IMR-90 (cell line): ENCODE data around the gene LRP1B. TPM values are rescaled to one million over a fixed set of nuclear protein-coding genes. Genes with fewer than 3 reads are reported as not detected.

ENCODE experiments used
- ATAC-seq: fragments of 200-7000 bp; cut with Tn5 transposase; 2 replicates; pipeline ENCODE4 v1.9.1; 2020; ENCODE audit warnings: low read depth, mild to moderate bottlenecking, moderate library complexity
- BruUV-seq: library from RNA; stranded (reverse); fragments of 400-500 nt; replicated peaks from 2 replicates; lab custom pipeline; 2021; lab: Mats Ljungman, UMichigan
- CTCF ChIA-PET: fragments of 300-600 bp; formaldehyde crosslinking; extraction: SDS; loops from one replicate; lab custom pipeline; 2021; ENCODE audit warnings: antibody characterized with exemption; lab: Yijun Ruan, JAX
- POLR2A ChIA-PET: fragments of 300-600 bp; sonication (Branson Sonifier 250); formaldehyde crosslinking; loops from one replicate; lab custom pipeline; 2022; ENCODE audit warnings: antibody characterized with exemption; ENCODE audit not compliant: unreplicated experiment; lab: Charles Lee
- DNase-seq: peaks from one replicate; pipeline ENCODE4 v3.0.0; 2013
- H2AFZ ChIP-seq: replicated peaks from 2 replicates; pipeline ENCODE3; 2013; ENCODE audit warnings: low read length, mild to moderate bottlenecking; ENCODE audit not compliant: poor library complexity
- H2AK5ac ChIP-seq: 2 replicates; pipeline ENCODE4 v1.6.1; 2013; ENCODE audit warnings: low read depth, low read length, inconsistent platforms
- H2AK9ac ChIP-seq: replicated peaks from 2 replicates; pipeline ENCODE3; 2013; ENCODE audit warnings: mild to moderate bottlenecking, low read depth, low read length, moderate library complexity; ENCODE audit not compliant: poor library complexity
- H2BK120ac ChIP-seq: 2 replicates; pipeline ENCODE4 v1.6.1; 2013; ENCODE audit warnings: low read depth, low read length, inconsistent platforms
- H2BK15ac ChIP-seq: 3 replicates; pipeline ENCODE4 v1.6.1; 2013; ENCODE audit warnings: low read depth, low read length, inconsistent platforms
- H2BK20ac ChIP-seq: 2 replicates; pipeline ENCODE4 v1.6.1; 2013; ENCODE audit warnings: low read depth, mild to moderate bottlenecking, inconsistent platforms, low read length, moderate library complexity
- H2BK5ac ChIP-seq: 2 replicates; pipeline ENCODE4 v1.6.1; 2013; ENCODE audit warnings: mild to moderate bottlenecking, low read depth, low read length, inconsistent platforms; ENCODE audit not compliant: poor library complexity, severe bottlenecking
- H3K14ac ChIP-seq: replicated peaks from 2 replicates; pipeline ENCODE4 v1.6.1; 2013; ENCODE audit warnings: low read depth, low read length, inconsistent platforms
- H3K18ac ChIP-seq: 2 replicates; pipeline ENCODE4 v1.6.1; 2013; ENCODE audit warnings: low read depth, low read length, control low read depth
- H3K23ac ChIP-seq: 2 replicates; pipeline ENCODE4 v1.6.1; 2013; ENCODE audit warnings: low read depth, low read length, inconsistent platforms
- H3K27ac ChIP-seq: 2 replicates; pipeline ENCODE4 v1.5.1; 2013; ENCODE audit warnings: mild to moderate bottlenecking, control low read depth, low read length; ENCODE audit not compliant: insufficient read depth
- H3K27me3 ChIP-seq: 2 replicates; pipeline ENCODE4 v1.6.1; 2013; ENCODE audit warnings: low read length; ENCODE audit not compliant: control insufficient read depth, insufficient read depth
- H3K36me3 ChIP-seq: 2 replicates; pipeline ENCODE4 v1.6.1; 2013; ENCODE audit warnings: low read length, mixed read lengths; ENCODE audit not compliant: control insufficient read depth, insufficient read depth
- H3K4ac ChIP-seq: 2 replicates; pipeline ENCODE4 v1.6.1; 2013; ENCODE audit warnings: low read depth, low read length, inconsistent platforms
- H3K4me1 ChIP-seq: 2 replicates; pipeline ENCODE4 v1.6.1; 2013; ENCODE audit warnings: low read length, mixed read lengths; ENCODE audit not compliant: control insufficient read depth, insufficient read depth
- H3K4me2 ChIP-seq: 2 replicates; pipeline ENCODE4 v1.6.1; 2013; ENCODE audit warnings: low read depth, mild to moderate bottlenecking, control low read depth, low read length, moderate library complexity
- H3K4me3 ChIP-seq: 2 replicates; pipeline ENCODE4 v1.5.1; 2013; ENCODE audit warnings: low read depth, mild to moderate bottlenecking, control low read depth, low read length, moderate library complexity; ENCODE audit not compliant: insufficient read depth
- H3K56ac ChIP-seq: 2 replicates; pipeline ENCODE4 v1.6.1; 2013; ENCODE audit warnings: low read length, inconsistent platforms; ENCODE audit not compliant: insufficient read depth; ENCODE audit errors: extremely low read depth
- H3K79me1 ChIP-seq, 2 experiments: 2 replicates each; pipeline ENCODE4 v1.6.1; 2013; ENCODE audit warnings: low read length in 2 of 2, inconsistent platforms in 1 of 2, low read depth in 1 of 2
- H3K9ac ChIP-seq: 2 replicates; pipeline ENCODE4 v1.6.1; 2013; ENCODE audit warnings: low read depth, low read length, control low read depth
- H3K9me1 ChIP-seq: 2 replicates; pipeline ENCODE4 v1.6.1; 2013; ENCODE audit warnings: low read length, inconsistent platforms; ENCODE audit not compliant: insufficient read depth
- H3K9me3 ChIP-seq: 2 replicates; pipeline ENCODE4 v1.6.1; 2013; ENCODE audit warnings: low read length; ENCODE audit not compliant: control insufficient read depth, insufficient read depth
- H4K20me1 ChIP-seq: 2 replicates; pipeline ENCODE4 v1.6.1; 2013; ENCODE audit warnings: low read length, inconsistent platforms; ENCODE audit not compliant: insufficient read depth
- H4K5ac ChIP-seq: 2 replicates; pipeline ENCODE4 v1.6.1; 2013; ENCODE audit warnings: mild to moderate bottlenecking, low read depth, low read length, control low read depth
- H4K8ac ChIP-seq, 2 experiments: 2 replicates each; pipeline ENCODE4 v1.6.1; 2013; ENCODE audit warnings: low read depth in 2 of 2, low read length in 2 of 2, control low read depth in 1 of 2, inconsistent platforms in 1 of 2
- H4K91ac ChIP-seq: 2 replicates; pipeline ENCODE4 v1.6.1; 2013; ENCODE audit warnings: low read depth, low read length, inconsistent platforms; ENCODE audit not compliant: insufficient read depth
- BHLHE40 ChIP-seq: fragments of 150-350 bp; IDR thresholded peaks from 2 replicates; pipeline ENCODE4 v1.6.1; 2016; ENCODE audit warnings: mild to moderate bottlenecking, low read depth, low read length
- CHD1 ChIP-seq: IDR thresholded peaks from 2 replicates; pipeline ENCODE4 v1.6.1; 2012; ENCODE audit warnings: low read depth, low read length, improper control_type of control experiment
- ELK1 ChIP-seq: fragments of 150-350 bp; IDR thresholded peaks from 2 replicates; pipeline ENCODE4 v1.6.1; 2016; ENCODE audit warnings: low read depth, mild to moderate bottlenecking, low read length, moderate library complexity, borderline replicate concordance
- FOS ChIP-seq: fragments of 150-350 bp; IDR thresholded peaks from 2 replicates; pipeline ENCODE4 v1.6.1; 2016; ENCODE audit warnings: low read depth, low read length
- MAFK ChIP-seq: IDR thresholded peaks from 2 replicates; pipeline ENCODE4 v1.6.1; 2012; ENCODE audit warnings: low read depth, low read length, improper control_type of control experiment
- MXI1 ChIP-seq: IDR thresholded peaks from 2 replicates; pipeline ENCODE4 v1.6.1; 2012; ENCODE audit warnings: low read depth, mild to moderate bottlenecking, low read length, moderate library complexity, borderline replicate concordance
- POLR2A ChIP-seq: IDR thresholded peaks from 2 replicates; pipeline ENCODE4 v1.6.1; 2012; ENCODE audit warnings: mild to moderate bottlenecking, low read depth, low read length
- RAD21 ChIP-seq: IDR thresholded peaks from 2 replicates; pipeline ENCODE4 v1.6.1; 2012; ENCODE audit warnings: low read length, improper control_type of control experiment
- RCOR1 ChIP-seq: IDR thresholded peaks from 2 replicates; pipeline ENCODE4 v1.6.1; 2012; ENCODE audit warnings: mild to moderate bottlenecking, low read length, improper control_type of control experiment; ENCODE audit not compliant: insufficient replicate concordance
- RFX5 ChIP-seq: IDR thresholded peaks from 2 replicates; pipeline ENCODE4 v1.8.0; 2012; ENCODE audit warnings: low read depth, mild to moderate bottlenecking, low read length, moderate library complexity
- WGBS, 2 experiments: methylation state at CpG; one replicate each; pipeline versions ENCODE4 v1.1.5 to v1.1.7; 2013; ENCODE audit warnings: missing lambda C conversion rate in 2 of 2; ENCODE audit not compliant: insufficient read length in 1 of 2; ENCODE audit errors: extremely low coverage in 2 of 2; 5-methylcytosine and 5-hydroxymethylcytosine counted together
- dilution Hi-C: fragments of 300-500 bp; cut with HindIII; formaldehyde crosslinking; loops from one replicate; pipeline ENCODE4 v1.14.3; 2018; ENCODE audit warnings: low sequenced_read_pairs; ENCODE audit not compliant: unreplicated experiment
- in situ Hi-C: fragments of 300-500 bp; cut with MboI; formaldehyde crosslinking; loops from 3 replicates; pipeline ENCODE4 v1.14.3; 2019; ENCODE audit warnings: low sequenced_read_pairs, inconsistent platforms, mixed read lengths
- intact Hi-C: fragments of 100-400 bp; cut with micrococcal nuclease; formaldehyde crosslinking; loops from 2 replicates; pipeline ENCODE4 v1.10.0; 2022
- polyA plus RNA-seq, 3 experiments: library from polyadenylated mRNA; depleted of rRNA; stranded (reverse); fragments of >200 nt; gene quantifications; 2 replicates each; pipeline ENCODE4 v1.2.3, GENCODE V29; 2012; ENCODE audit warnings: low replicate concordance in 1 of 3
- total RNA-seq: library from RNA; depleted of rRNA; stranded (reverse); fragments of >200 nt; gene quantifications from 2 replicates; pipeline ENCODE4 v1.2.3, GENCODE V29; 2012
- TF ChIP-seq, protein P1 (sequence below): conservative IDR thresholded peaks from 2 replicates; pipeline ENCODE4 v1.5.1; 2012; ENCODE audit warnings: mild to moderate bottlenecking, low read depth, low read length, improper control_type of control experiment

LRP1B gene
- total and polyA plus RNA-seq, 2 of the 4 experiments (the other 2 are of a cell fraction) = under 0.01 to 0.02 TPM

- dilution Hi-C loops = no loop called here
- no peak overlapping the region for H3K23ac ChIP-seq
- no peak overlapping the region for H3K56ac ChIP-seq
- no peak overlapping the region for H2AK9ac ChIP-seq
- no peak overlapping the region for H2BK20ac ChIP-seq
- H3K4ac ChIP-seq = no peak overlapping the region
- in situ Hi-C loops = no loop called here
- no peak overlapping the region for H2AK5ac ChIP-seq
- no peaks in the 10 kb centered on the region for H4K20me1 ChIP-seq
- no peaks in the 10 kb centered on the region for H3K9me1 ChIP-seq
- 79% methylated on average over 2 of the region's 4 CpGs; no CpG with 5 or more reads in 1 of the 2 experiments for WGBS, 2 experiments
- no peaks in the 10 kb centered on the region for H3K79me1 ChIP-seq
- H3K4me1 ChIP-seq = no peaks in the 10 kb centered on the region
- no peak overlapping the region for H2BK5ac ChIP-seq
- H2BK120ac ChIP-seq = no peak overlapping the region
- no peaks in the 10 kb centered on the region for H3K9me3 ChIP-seq
- no peak overlapping the region for H3K4me3 ChIP-seq
- no peaks in the 10 kb centered on the region for H3K27me3 ChIP-seq
- H2AFZ ChIP-seq = no peak overlapping the region
- H2BK15ac ChIP-seq = no peak overlapping the region
- intact Hi-C loops = no loop called here
- no peak overlapping the region for H3K9ac ChIP-seq
- no peak overlapping the region for H3K27ac ChIP-seq
- no TSS peak for BruUV-seq
- ATAC-seq = no peak
- H3K14ac ChIP-seq = no peak overlapping the region
- no peaks in the 10 kb centered on the region for H3K36me3 ChIP-seq
- no peak overlapping the region for H3K18ac ChIP-seq
- ChIA-PET POLR2A (no interaction called here), CTCF (interaction anchor here (0.7 to 1.2 kb wide), 2 partner anchors 10 to 18 kb away, joined by 3 to 6 read pairs; no protein-coding TSS in a partner anchor)
- H4K91ac ChIP-seq = no peak overlapping the region
- no peak for TF ChIP-seq POLR2A
- no peak for TF ChIP-seq CHD1
- no peak for TF ChIP-seq RFX5
- TF ChIP-seq ELK1 = no peak
- TF ChIP-seq, protein P1, sequence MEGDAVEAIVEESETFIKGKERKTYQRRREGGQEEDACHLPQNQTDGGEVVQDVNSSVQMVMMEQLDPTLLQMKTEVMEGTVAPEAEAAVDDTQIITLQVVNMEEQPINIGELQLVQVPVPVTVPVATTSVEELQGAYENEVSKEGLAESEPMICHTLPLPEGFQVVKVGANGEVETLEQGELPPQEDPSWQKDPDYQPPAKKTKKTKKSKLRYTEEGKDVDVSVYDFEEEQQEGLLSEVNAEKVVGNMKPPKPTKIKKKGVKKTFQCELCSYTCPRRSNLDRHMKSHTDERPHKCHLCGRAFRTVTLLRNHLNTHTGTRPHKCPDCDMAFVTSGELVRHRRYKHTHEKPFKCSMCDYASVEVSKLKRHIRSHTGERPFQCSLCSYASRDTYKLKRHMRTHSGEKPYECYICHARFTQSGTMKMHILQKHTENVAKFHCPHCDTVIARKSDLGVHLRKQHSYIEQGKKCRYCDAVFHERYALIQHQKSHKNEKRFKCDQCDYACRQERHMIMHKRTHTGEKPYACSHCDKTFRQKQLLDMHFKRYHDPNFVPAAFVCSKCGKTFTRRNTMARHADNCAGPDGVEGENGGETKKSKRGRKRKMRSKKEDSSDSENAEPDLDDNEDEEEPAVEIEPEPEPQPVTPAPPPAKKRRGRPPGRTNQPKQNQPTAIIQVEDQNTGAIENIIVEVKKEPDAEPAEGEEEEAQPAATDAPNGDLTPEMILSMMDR = no peak
- TF ChIP-seq RAD21 = no peak
- TF ChIP-seq MAFK = no peak
- no peak for TF ChIP-seq FOS
- no peak for TF ChIP-seq RCOR1
- no peak for TF ChIP-seq MXI1
- TF ChIP-seq BHLHE40 = no peak
- no peak for DNase-seq
- H4K8ac ChIP-seq = no peak overlapping the region
- no peak overlapping the region for H3K4me2 ChIP-seq
- no peak overlapping the region for H4K5ac ChIP-seq
Measured at GRCh38 chr2:140797718-140798117, 1333.1 kb downstream of the LRP1B start.
